Cardiac muscle cell (in vitro differentiated cells and primary cell): ENCODE results near the gene DHRS4. TPM values are rescaled to one million over a fixed set of nuclear protein-coding genes. Genes with fewer than 3 reads are reported as not detected.

Experiments
- DNase-seq, 2 donors: peaks; one replicate each; pipeline versions ENCODE4 v3.0.0 to v3.0.0-alpha.2; 2010 to 2017; ENCODE audit warnings: low read depth in 1 of 2, low spot score in 1 of 2
- H3K27ac ChIP-seq: fragments of 200-600 bp; sonication (generic); 2 replicates; pipeline ENCODE4 v1.5.1; 2016
- H3K27me3 ChIP-seq: fragments of 200-600 bp; sonication (generic); 2 replicates; pipeline ENCODE4 v1.6.0; 2016; ENCODE audit warnings: control low read depth
- H3K36me3 ChIP-seq: fragments of 200-600 bp; sonication (generic); 2 replicates; pipeline ENCODE4 v1.5.1; 2016; ENCODE audit warnings: control low read depth
- H3K4me1 ChIP-seq: fragments of 200-600 bp; sonication (generic); 2 replicates; pipeline ENCODE4 v1.8.1; 2017; ENCODE audit warnings: low read depth, mild to moderate bottlenecking, mixed run types
- H3K4me3 ChIP-seq: fragments of 200-600 bp; sonication (generic); 2 replicates; pipeline ENCODE4 v1.5.1; 2016; ENCODE audit warnings: mild to moderate bottlenecking
- H3K9me3 ChIP-seq: fragments of 200-600 bp; sonication (generic); 2 replicates; pipeline ENCODE4 v1.5.1; 2017; ENCODE audit warnings: low read depth, mild to moderate bottlenecking, control low read depth
- CTCF ChIP-seq: IDR thresholded peaks from 2 replicates; pipeline ENCODE4 v1.5.1; 2012; ENCODE audit warnings: low read depth, mild to moderate bottlenecking, low read length
- polyA plus RNA-seq: library from polyadenylated mRNA; unstranded; fragments of >200 nt; fragmentation: Nextera tagmentation; extraction: Ambion mirVana; gene quantifications from 2 replicates; pipeline ENCODE4 v1.2.1, GENCODE V29; 2016
- total RNA-seq: library from RNA; depleted of rRNA; stranded (reverse); fragments of >200 nt; gene quantifications from 2 replicates; pipeline ENCODE4 v1.2.3, GENCODE V29; 2016

DHRS4 gene
- total and polyA plus RNA-seq, 2 experiments from 2014 or later, result 44.9 to 62.2 TPM

GRCh38 chr14:23916446-23916845, 37.1 kb upstream of the DHRS4 start:
- H3K36me3 ChIP-seq, result no peaks in the 10 kb centered on the region
- H3K4me1 ChIP-seq, result no peaks in the 10 kb centered on the region
- no peaks in the 10 kb centered on the region for H3K27me3 ChIP-seq
- TF ChIP-seq CTCF, result no peak
- no peak for DNase-seq
- no peaks in the 10 kb centered on the region for H3K9me3 ChIP-seq
- no peak overlapping the region for H3K4me3 ChIP-seq
- no peak overlapping the region for H3K27ac ChIP-seq

- DNase-seq, result no peak
- H3K36me3 ChIP-seq, result no peaks in the 10 kb centered on the region
- H3K4me3 ChIP-seq, result no peak overlapping the region
- no peaks in the 10 kb centered on the region for H3K27me3 ChIP-seq
- H3K4me1 ChIP-seq, result no peaks in the 10 kb centered on the region
- no peaks in the 10 kb centered on the region for H3K9me3 ChIP-seq
- no peak overlapping the region for H3K27ac ChIP-seq
- TF ChIP-seq CTCF, result no peak
Observed at GRCh38 chr14:23922545-23922944, 31.0 kb upstream of the DHRS4 start.

- Histone ChIP-seq H3K4me1 (no peaks in the 10 kb centered on the region), H3K36me3 (no peaks in the 10 kb centered on the region), H3K9me3 (no peaks in the 10 kb centered on the region), H3K27ac (no peak overlapping the region), H3K4me3 (no peak overlapping the region), H3K27me3 (no peaks in the 10 kb centered on the region)
- DNase-seq, result no peak
- no peak for TF ChIP-seq CTCF
Observed at GRCh38 chr14:23925523-23926075, 28.0 kb upstream of the DHRS4 start.

- Histone ChIP-seq H3K27ac (no peak overlapping the region), H3K9me3 (no peaks in the 10 kb centered on the region), H3K4me1 (no peaks in the 10 kb centered on the region), H3K27me3 (no peaks in the 10 kb centered on the region), H3K4me3 (no peak overlapping the region), H3K36me3 (no peaks in the 10 kb centered on the region)
- no peak for TF ChIP-seq CTCF
- DNase-seq, result no peak
Observed at GRCh38 chr14:23926543-23926942, 27.0 kb upstream of the DHRS4 start.

- no peak for DNase-seq
- Histone ChIP-seq H3K4me1 (no peaks in the 10 kb centered on the region), H3K27ac (no peak overlapping the region), H3K27me3 (no peaks in the 10 kb centered on the region), H3K4me3 (no peak overlapping the region), H3K9me3 (no peaks in the 10 kb centered on the region), H3K36me3 (no peaks in the 10 kb centered on the region)
- TF ChIP-seq CTCF, result no peak
Observed at GRCh38 chr14:23929136-23929535, 24.4 kb upstream of the DHRS4 start.
